Chondrocyte (in vitro differentiated cells): Measurements from ENCODE around the gene IHH. TPM values are rescaled to one million over a fixed set of nuclear protein-coding genes. Genes with fewer than 3 reads are reported as not detected.

Experiments used
- DNase-seq: peaks from one replicate; pipeline ENCODE4 v3.0.0; 2021; ENCODE audit warnings: mixed read lengths, low spot score
- H3K27ac Mint-ChIP-seq: one replicate; pipeline ENCODE4 v1.8.0; 2021; ENCODE audit warnings: mild to moderate bottlenecking, moderate library complexity, mixed read lengths; ENCODE audit not compliant: unreplicated experiment
- H3K27me3 Mint-ChIP-seq: 2 replicates; pipeline ENCODE4 v1.8.0; 2021; ENCODE audit warnings: low read depth, mixed read lengths
- H3K36me3 Mint-ChIP-seq: 2 replicates; pipeline ENCODE4 v1.8.0; 2021; ENCODE audit warnings: low read depth, mixed read lengths
- H3K4me1 Mint-ChIP-seq: 2 replicates; pipeline ENCODE4 v1.8.0; 2021; ENCODE audit warnings: low read depth, mild to moderate bottlenecking, mixed read lengths
- H3K4me3 Mint-ChIP-seq: one replicate; pipeline ENCODE4 v1.8.0; 2021; ENCODE audit warnings: mild to moderate bottlenecking, moderate library complexity, mixed read lengths; ENCODE audit not compliant: unreplicated experiment
- H3K9me3 Mint-ChIP-seq: 2 replicates; pipeline ENCODE4 v1.8.0; 2021; ENCODE audit warnings: low read depth, mixed read lengths
- CTCF ChIP-seq: fragments of 200-600 bp; sonication (generic); IDR thresholded peaks from 2 replicates; pipeline ENCODE4 v1.5.0; 2021; ENCODE audit warnings: antibody characterized with exemption, mild to moderate bottlenecking, moderate library complexity
- total RNA-seq: library from RNA; stranded (reverse); gene quantifications from 3 replicates; pipeline ENCODE4 v1.2.1, GENCODE V29; 2021

IHH gene
- total RNA-seq, 1 donor from 2014 or later = not detected

GRCh38 chr2:219057709-219058540, 2.8 kb downstream of the IHH start:
- H3K4me1 Mint-ChIP-seq = peaks cover 21% of the 10 kb centered on the region
- H3K36me3 Mint-ChIP-seq = peaks cover 2% of the 10 kb centered on the region
- no peak for DNase-seq
- TF ChIP-seq CTCF = peak; percentile 93
- H3K27me3 Mint-ChIP-seq = peaks cover 56% of the 10 kb centered on the region
- H3K27ac Mint-ChIP-seq = no peak overlapping the region
- peak overlapping the region; percentile 25 for H3K4me3 Mint-ChIP-seq
- no peaks in the 10 kb centered on the region for H3K9me3 Mint-ChIP-seq

DNA sequence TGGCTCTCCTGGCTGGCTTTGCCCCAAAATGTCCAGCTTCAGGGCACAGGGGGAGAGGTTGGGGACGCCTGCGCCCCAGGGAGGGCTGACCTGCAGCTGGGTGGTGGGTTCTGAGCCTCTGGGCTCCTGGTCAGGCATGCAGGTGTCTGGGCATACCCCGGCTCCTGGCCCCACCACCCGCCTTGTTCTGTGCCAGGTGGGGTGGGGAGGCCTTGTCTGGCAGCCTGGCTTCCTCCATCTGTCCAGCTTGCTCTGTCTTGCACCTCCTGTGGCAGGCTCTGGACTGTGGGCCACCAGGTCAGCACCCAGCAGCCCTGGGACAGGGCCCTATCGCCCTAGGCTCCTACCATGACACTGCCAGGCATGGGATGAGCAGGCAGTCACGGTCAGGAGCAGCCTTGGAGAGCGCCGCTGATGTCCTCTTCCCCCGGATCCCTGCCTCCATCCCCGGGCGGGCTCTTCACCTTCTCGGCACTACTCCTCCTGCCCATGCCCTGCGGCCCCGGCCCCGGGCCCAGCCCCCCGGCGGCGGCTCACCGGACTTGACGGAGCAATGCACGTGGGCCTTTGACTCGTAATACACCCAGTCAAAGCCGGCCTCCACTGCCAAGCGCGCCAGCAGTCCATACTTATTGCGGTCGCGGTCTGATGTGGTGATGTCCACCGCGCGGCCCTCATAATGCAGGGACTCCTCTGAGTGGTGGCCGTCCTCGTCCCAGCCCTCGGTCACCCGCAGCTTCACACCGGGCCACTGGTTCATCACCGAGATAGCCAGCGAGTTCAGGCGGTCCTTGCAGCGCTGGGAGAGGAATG, 3.6 kb downstream of the IHH start:
- H3K36me3 Mint-ChIP-seq = peaks cover 1% of the 10 kb centered on the region
- no peak overlapping the region for H3K27ac Mint-ChIP-seq
- no peak for TF ChIP-seq CTCF
- peak; percentile 96 for DNase-seq
- no peak overlapping the region for H3K4me3 Mint-ChIP-seq
- peaks cover 53% of the 10 kb centered on the region for H3K27me3 Mint-ChIP-seq
- H3K4me1 Mint-ChIP-seq = peaks cover 21% of the 10 kb centered on the region
- H3K9me3 Mint-ChIP-seq = no peaks in the 10 kb centered on the region

- Mint-ChIP-seq H3K27me3 (peaks cover 51% of the 10 kb centered on the region), H3K4me3 (no peak overlapping the region), H3K36me3 (peaks cover under 1% of the 10 kb centered on the region), H3K4me1 (peaks cover 16% of the 10 kb centered on the region), H3K9me3 (no peaks in the 10 kb centered on the region), H3K27ac (no peak overlapping the region)
- TF ChIP-seq CTCF = no peak
- no peak for DNase-seq
Observed at GRCh38 chr2:219056176-219056895, 4.4 kb downstream of the IHH start.

- Mint-ChIP-seq H3K27me3 (peaks cover 58% of the 10 kb centered on the region), H3K27ac (no peak overlapping the region), H3K36me3 (no peaks in the 10 kb centered on the region), H3K4me3 (no peak overlapping the region), H3K9me3 (no peaks in the 10 kb centered on the region), H3K4me1 (peaks cover 14% of the 10 kb centered on the region)
- DNase-seq = no peak
- TF ChIP-seq CTCF = no peak
Observed at GRCh38 chr2:219054956-219055903, 5.5 kb downstream of the IHH start.
